Activated CD8-positive, alpha-beta memory T cell treated with anti-CD3 and anti-CD28 coated beads, Interleukin-2, amount 50 U/mL, for 48 hours (primary cell): ENCODE results near the gene GPC4.

Source experiments
- DNase-seq: peaks from one replicate; pipeline ENCODE4 v3.0.0-alpha.2; 2020

The GPC4 gene

GRCh38 chrX:133410550-133410949 is 4.7 kb downstream of the GPC4 start:
- no peak for DNase-seq

- no peak for DNase-seq
Measured at GRCh38 chrX:133405498-133406185, 9.6 kb downstream of the GPC4 start.

DNA sequence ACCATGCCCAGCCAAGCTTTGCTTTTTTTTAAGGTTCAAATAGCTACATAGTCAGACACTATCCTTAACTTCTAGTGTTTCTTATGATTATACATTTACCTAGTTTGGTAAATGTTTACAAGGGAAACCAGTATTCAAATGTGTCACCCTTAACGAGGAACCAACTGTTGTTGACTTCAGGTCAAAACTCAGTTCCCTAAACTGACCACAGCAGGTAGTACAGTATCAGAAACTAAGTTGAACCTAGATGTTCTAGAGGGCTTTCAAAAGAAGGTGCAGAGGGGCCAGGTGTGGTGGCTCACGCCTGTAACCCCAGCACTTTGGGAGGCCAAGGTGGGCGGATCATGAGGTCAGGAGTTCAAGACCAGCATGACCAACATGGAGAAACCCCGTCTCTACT is 11.3 kb downstream of the GPC4 start:
- no peak for DNase-seq

DNA sequence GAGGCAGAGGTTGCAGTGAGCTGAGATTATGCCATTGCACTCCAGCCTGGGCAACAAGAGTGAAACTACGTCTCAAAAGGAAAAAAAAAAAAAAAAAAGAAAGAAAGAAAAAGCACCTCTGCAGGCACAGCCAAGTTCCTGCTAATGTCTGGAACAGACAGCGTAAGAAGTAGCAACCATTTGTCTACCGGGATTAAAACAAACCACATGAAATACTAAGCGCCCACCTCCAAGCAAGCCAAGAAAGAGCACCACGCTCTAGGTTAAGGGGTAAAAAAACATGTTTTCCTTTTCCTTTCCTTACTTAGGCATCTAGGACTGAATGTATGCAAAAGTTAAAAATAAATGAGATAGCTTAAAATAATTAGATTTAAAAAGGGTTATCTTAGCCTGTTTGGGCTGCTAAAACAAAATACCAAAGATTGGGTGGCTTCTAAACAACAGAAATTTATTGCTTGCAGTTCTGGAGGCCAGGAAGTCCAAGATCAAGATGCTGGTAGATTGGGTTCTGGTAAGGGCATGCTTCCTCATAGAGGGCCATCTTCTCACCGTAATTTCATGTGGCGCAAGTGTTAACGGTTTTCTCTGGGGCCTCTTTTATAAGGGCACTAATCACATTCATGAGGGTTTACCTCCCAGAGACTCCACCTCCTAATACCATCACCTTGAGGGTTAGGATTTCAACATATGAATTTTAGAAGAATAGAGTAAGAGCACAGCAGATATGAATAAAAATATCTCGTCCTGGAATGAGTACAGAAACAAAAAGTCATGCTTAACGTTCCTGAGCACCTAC is 12.3 kb downstream of the GPC4 start:
- no peak for DNase-seq

DNA sequence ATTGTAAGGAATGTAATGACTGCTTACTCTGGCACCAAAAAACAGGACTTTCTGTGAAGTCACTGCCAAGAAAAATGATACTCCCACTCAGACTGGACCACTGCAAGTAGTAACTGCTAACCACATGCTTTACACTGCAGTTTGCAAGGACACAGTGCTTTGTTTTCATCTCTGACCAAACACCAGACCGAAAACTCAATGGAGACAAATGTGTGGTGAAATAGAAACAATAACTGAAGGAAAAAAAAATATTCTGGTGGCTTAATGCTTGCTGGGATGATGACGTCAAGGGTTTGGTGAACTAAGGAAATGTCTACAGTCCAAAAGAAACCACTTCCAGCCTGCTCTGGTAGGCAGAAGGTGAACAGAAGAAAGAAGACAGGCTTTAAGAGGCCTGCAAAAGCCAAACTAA is 13.2 kb downstream of the GPC4 start:
- DNase-seq = no peak

DNA sequence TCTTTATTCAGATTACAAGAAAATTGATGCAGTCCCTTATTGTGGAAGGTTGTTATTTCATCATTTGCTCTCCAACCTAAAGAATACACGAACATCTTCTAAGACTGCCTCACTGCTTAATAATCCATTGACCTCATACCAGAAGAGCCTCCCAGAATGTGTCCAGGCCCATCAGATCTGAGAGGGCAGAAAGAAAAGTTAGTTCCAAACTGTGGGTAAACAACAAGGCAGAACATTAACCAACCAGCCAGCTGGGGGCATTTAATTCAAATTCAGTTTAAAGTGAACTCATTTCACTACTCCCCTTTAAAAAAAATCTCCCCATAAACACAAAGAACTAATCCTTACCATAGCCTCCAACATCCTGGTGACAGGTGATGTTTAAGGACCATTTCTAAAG is 13.8 kb downstream of the GPC4 start:
- no peak for DNase-seq

GRCh38 chrX:133399411-133399810 is 15.9 kb downstream of the GPC4 start:
- DNase-seq = no peak

DNA sequence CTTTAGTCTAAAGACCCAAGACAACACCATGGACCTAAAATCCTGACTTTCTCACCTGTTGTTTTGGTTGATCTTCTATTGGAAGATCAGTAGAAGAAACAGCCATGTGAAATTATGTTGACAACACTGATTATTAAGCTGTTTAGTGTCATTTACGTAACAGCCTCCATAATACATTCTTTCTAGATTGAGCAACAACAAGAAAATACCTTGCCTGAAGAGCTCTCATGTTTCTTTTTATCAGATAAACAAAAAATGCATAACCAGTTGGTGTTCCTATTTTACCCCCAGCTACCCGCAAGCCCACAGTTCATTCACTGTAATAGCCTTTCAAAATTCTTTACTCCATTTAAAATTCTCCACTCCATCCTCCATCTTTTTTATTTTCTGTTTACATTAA is 20.5 kb downstream of the GPC4 start:
- DNase-seq = no peak

DNA sequence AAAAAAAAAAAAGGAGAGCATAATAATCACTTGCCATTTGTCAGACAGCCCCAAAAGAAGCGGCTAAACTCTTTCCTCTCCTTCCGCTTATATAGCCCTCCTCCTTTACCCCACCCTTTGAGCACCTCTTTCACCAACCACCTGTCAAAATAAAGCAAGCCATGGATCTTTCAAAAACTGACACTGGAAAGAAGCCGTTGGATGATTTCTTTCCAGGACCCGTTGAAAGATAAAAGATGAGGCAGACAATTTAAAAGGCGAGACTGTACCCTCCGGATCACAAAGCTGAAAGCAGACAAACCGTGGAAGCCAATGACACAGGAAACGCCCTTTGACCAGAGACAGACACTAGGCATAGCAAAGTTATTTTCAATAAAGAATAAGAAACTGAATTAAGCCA is 22.6 kb downstream of the GPC4 start:
- no peak for DNase-seq

- no peak for DNase-seq
Measured at GRCh38 chrX:133391111-133391510, 24.2 kb downstream of the GPC4 start.

DNA sequence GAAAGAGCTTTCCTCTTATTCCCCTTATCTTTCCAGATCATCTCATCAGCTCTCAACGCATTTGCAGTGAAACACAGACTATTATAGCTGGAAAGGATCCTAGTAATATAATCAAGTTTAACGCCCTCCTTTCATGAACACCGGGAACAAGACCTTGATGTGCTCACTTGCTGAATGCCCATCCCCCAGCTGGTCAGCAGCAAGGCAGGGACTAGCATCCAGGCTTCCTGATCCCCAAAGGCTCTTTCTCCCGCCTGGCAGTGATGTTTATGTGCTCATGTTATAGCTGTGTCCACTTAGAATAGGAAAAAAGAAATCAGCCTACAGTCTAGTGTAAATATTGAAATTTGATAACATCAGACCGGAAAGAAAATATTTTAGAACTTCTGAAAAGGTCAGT is 24.6 kb downstream of the GPC4 start:
- no peak for DNase-seq

DNA sequence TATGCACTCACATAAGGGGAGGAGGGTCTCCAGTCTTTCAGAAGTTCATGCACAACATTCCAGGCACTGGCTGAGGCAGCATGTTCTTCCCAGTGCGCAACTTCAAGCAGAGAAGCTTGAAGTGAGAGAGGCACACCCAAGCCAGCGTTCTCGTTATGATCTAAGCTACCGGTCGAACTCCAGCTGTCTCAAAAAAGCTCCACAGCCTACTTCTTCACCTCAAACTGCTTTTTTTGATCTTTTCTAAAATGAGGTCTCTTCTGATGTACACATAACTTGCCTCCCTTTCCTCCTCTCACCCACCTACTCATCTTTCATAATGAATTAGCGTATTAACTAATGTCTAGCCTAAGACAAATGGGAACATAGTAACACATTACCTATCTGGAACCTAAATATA is 25.3 kb downstream of the GPC4 start:
- no peak for DNase-seq

DNA sequence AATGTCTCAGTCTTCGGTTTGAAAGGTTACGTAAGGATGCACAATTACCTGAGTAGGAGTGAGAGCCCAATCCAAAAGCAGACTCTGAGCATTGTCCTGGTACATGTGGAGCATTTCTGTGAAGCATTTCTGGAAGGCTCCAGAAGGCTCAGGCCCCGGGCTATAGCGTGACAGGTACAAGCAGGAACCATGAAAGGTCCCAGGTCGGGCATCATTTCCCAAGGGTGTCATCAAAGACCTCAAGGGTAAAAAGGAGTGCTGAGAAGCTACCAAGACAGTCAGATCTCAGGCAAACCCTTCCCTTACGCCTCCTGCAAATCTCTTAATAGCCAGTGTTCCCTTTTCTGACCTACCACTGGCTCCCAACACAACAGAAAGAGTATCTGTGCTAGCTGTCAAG is 30.8 kb downstream of the GPC4 start:
- no peak for DNase-seq

GRCh38 chrX:133380711-133381619 is 34.3 kb downstream of the GPC4 start:
- DNase-seq = no peak

DNA sequence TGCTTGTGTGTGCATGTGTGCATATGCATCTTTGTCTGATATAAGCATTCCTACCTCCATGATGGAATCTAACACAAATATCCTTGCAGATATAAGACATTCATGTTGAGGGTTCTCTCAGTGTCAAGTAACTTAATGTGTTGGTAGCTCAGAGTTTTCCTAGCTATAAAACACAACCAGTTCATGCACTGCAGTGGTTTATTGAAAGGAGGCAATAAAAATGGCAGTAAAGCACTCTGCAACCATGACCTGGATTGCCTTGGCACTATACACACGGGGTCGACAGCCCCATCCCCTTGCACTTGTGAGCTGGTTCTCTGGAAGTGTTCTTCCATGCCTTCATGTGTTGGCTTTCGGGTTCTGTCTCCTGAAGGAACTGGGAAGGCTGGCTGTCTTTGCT is 38.9 kb downstream of the GPC4 start:
- no peak for DNase-seq

- DNase-seq = no peak
Measured at GRCh38 chrX:133375615-133376340, 39.5 kb downstream of the GPC4 start.

GRCh38 chrX:133374874-133375387 is 40.4 kb downstream of the GPC4 start:
- no peak for DNase-seq

- DNase-seq = no peak
Measured at GRCh38 chrX:133373386-133374079, 41.8 kb downstream of the GPC4 start.

DNA sequence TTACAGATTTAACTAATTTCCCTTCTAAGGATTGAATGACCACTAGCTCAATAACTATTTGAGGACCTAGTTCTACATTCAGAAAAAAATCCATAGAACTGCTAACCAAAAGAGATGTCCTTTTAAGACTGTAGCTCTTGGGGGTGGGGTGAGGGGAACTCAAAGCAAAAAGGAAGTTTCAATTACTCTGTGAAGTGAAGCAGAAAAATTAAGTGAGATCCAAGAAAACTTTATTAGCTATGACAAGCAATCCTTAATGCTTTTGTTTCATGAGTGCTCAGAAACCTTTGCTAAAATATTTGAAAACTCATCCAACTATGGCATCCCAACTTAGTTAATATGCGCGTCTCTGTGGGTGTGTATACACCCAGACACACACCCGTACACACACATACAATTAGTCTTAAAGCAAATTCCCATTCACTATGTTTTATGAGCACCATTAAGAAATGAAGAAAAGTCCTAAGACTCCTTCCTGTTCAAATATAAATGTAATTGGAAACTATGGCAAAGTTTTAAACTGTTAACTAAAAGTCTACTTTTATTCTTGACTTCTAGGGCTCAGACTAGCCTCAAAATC is 44.5 kb downstream of the GPC4 start:
- no peak for DNase-seq

DNA sequence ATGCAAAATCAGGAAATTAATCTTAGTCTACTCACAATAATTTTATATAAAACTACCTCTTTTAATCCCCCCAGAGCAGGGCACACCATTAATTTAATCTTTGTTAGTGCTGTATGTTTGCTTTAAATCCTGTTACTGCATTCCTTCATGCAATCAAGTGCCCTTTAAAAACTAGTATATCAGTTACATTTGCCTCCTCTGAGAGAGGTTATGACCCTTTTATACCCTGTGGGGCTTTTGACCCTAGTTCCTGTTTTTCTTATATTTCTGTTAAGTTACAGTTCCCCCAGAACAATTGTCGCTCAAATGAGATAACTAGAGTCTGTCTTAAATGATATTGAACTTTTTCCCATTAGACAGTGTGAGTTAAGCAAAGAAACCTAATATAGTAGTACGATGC is 46.2 kb downstream of the GPC4 start:
- no peak for DNase-seq

DNA sequence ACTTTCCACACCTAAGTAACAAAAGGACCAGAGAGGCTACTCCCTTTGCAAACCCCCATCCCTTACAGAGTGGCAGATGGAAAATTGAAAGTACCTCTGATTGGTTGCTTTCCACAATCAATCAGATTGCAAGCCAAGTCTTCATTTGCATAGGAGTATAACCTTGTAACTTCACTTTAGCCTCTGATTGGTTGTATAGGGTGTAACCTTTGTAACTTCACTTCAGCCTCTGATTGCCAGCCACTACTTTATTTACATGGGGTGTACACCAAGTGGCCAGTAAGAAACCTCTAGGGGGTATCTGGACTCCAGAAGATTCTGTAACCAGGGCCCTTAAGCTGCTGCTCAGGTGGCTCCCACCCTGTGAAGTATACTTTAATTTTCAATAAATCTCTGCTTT is 48.6 kb downstream of the GPC4 start:
- no peak for DNase-seq
